ENCODE results near the gene RETSAT.
"Not testable (repeated sequence)": the region's sequence is repeated elsewhere in the genome, so short reads cannot be mapped to it uniquely, and the experiment has no call there.

Gene RETSAT

GRCh38 chr2:85395912-85396475, 41.7 kb upstream of the RETSAT start:
- H3K27me3 ChIP-seq (replicated peaks; ENCODE audit: control insufficient read depth, insufficient read depth, low read length, poor library complexity, severe bottlenecking) = no peaks in the 10 kb centered on the region
- no peak for DNase-seq
- no peaks in the 10 kb centered on the region for H3K9me3 ChIP-seq (ENCODE audit: control insufficient read depth, low read length)
- H3K4me1 ChIP-seq (ENCODE audit: control insufficient read depth, insufficient read depth, low read length, poor library complexity, severe bottlenecking) = peaks cover 5% of the 10 kb centered on the region
- no peak overlapping the region for H3K27ac ChIP-seq (ENCODE audit: insufficient read depth, low read length, poor library complexity, severe bottlenecking)
- no peak overlapping the region for H3K4me3 ChIP-seq (ENCODE audit: insufficient read depth, low read depth, low read length, poor library complexity, severe bottlenecking)
- peaks cover 43% of the 10 kb centered on the region for H3K36me3 ChIP-seq (ENCODE audit: control insufficient read depth, insufficient read depth, low read length)

GRCh38 chr2:85394976-85395375, 40.6 kb upstream of the RETSAT start:
- H3K36me3 ChIP-seq (ENCODE audit: control insufficient read depth, insufficient read depth, low read length) = peaks cover 51% of the 10 kb centered on the region
- no peaks in the 10 kb centered on the region for H3K27me3 ChIP-seq (replicated peaks; ENCODE audit: control insufficient read depth, insufficient read depth, low read length, poor library complexity, severe bottlenecking)
- peaks cover 5% of the 10 kb centered on the region for H3K4me1 ChIP-seq (ENCODE audit: control insufficient read depth, insufficient read depth, low read length, poor library complexity, severe bottlenecking)
- no peak for DNase-seq
- no peak overlapping the region for H3K27ac ChIP-seq (ENCODE audit: insufficient read depth, low read length, poor library complexity, severe bottlenecking)
- H3K9me3 ChIP-seq (ENCODE audit: control insufficient read depth, low read length) = no peaks in the 10 kb centered on the region
- H3K4me3 ChIP-seq (ENCODE audit: insufficient read depth, low read depth, low read length, poor library complexity, severe bottlenecking) = no peak overlapping the region

DNA sequence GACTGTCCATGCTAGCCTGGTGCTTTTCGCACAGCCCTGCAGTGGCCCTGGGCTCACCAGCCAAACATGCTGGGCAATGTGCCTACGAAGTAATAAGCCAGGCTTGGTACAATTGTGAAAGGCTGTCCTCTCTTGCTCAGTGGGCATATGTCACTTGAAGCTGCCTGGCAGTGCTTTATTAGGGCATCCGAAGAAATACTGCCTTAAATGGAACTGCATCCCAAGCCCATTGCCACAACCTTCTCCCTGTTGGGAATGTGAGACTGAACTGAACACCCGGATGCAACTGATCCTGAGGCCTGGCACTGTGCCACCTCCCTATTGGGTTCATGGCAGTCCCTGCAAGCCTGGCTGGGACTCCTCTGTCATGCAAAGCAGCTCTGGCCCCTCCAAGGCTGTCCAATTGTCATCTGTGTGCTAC, 39.9 kb upstream of the RETSAT start:
- Histone ChIP-seq H3K36me3 (ENCODE audit: control insufficient read depth, insufficient read depth, low read length) (peaks cover 55% of the 10 kb centered on the region), H3K4me1 (ENCODE audit: control insufficient read depth, insufficient read depth, low read length, poor library complexity, severe bottlenecking) (peaks cover 5% of the 10 kb centered on the region), H3K4me3 (ENCODE audit: insufficient read depth, low read depth, low read length, poor library complexity, severe bottlenecking) (no peak overlapping the region), H3K27me3 (replicated peaks; ENCODE audit: control insufficient read depth, insufficient read depth, low read length, poor library complexity, severe bottlenecking) (no peaks in the 10 kb centered on the region), H3K9me3 (ENCODE audit: control insufficient read depth, low read length) (no peaks in the 10 kb centered on the region), H3K27ac (ENCODE audit: insufficient read depth, low read length, poor library complexity, severe bottlenecking) (no peak overlapping the region)
- no peak for DNase-seq

DNA sequence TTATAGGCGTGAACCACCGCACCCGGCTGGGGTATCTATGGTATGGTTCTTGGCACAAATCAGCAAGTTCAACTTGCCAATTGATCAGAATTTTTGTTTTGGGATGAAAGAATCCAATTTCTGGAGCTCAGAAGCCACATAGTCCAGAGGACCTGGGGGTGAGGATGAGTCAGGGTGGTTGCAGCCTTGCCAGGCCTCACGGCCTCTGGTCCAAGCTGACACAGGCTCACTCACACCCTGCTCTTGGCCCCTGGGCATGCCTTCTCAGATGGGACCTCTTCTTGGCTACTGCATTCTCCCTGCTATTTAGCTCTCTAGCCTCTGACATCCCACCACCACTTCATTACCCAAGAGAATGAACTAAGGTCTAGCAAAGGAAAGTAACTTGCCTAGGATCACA, 39.5 kb upstream of the RETSAT start:
- DNase-seq = no peak
- Histone ChIP-seq H3K36me3 (ENCODE audit: control insufficient read depth, insufficient read depth, low read length) (peaks cover 55% of the 10 kb centered on the region), H3K27ac (ENCODE audit: insufficient read depth, low read length, poor library complexity, severe bottlenecking) (no peak overlapping the region), H3K4me1 (ENCODE audit: control insufficient read depth, insufficient read depth, low read length, poor library complexity, severe bottlenecking) (peaks cover 5% of the 10 kb centered on the region), H3K9me3 (ENCODE audit: control insufficient read depth, low read length) (no peaks in the 10 kb centered on the region), H3K4me3 (ENCODE audit: insufficient read depth, low read depth, low read length, poor library complexity, severe bottlenecking) (no peak overlapping the region), H3K27me3 (replicated peaks; ENCODE audit: control insufficient read depth, insufficient read depth, low read length, poor library complexity, severe bottlenecking) (no peaks in the 10 kb centered on the region)

DNA sequence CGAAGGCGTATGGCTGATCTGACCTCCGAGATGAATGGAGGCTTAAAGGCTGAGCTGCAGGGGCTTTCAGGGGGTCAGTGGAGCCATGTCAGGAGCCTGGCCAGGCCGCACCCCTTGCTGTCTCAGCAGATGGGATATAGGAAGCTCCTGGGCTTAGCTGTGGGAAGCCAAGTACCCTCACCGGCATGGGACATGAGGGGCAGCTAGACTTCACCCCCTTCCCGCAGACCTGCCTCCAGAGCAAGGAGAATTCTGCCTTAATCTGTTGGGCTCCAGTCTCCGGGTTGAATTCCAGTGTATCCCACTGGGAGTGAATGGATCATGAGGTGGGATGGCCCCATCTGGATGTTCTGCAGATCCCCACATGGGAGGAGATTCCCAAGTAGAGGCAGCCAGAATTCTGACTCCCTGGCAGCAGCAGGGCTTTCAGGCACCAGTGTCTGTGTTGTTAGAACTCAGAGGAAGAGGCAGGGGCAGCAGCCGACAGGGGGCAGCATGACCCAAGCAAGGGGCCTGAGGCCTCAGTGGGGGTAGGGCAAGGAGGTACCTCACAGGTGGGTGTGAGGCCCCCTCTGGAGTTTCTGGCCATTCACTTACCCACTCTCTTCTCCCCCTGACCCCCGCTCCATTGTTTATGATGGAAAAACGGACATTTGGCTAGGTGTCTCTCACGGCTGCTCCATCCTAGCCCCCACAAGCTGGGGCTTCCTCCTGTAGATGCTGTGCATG, 36.8 kb upstream of the RETSAT start:
- Histone ChIP-seq H3K4me1 (ENCODE audit: control insufficient read depth, insufficient read depth, low read length, poor library complexity, severe bottlenecking) (peaks cover 5% of the 10 kb centered on the region), H3K36me3 (ENCODE audit: control insufficient read depth, insufficient read depth, low read length) (peaks cover 55% of the 10 kb centered on the region), H3K27me3 (replicated peaks; ENCODE audit: control insufficient read depth, insufficient read depth, low read length, poor library complexity, severe bottlenecking) (no peaks in the 10 kb centered on the region), H3K4me3 (ENCODE audit: insufficient read depth, low read depth, low read length, poor library complexity, severe bottlenecking) (no peak overlapping the region), H3K9me3 (ENCODE audit: control insufficient read depth, low read length) (no peaks in the 10 kb centered on the region), H3K27ac (ENCODE audit: insufficient read depth, low read length, poor library complexity, severe bottlenecking) (no peak overlapping the region)
- peak; percentile 39 to 49 (median 43) for DNase-seq

DNA sequence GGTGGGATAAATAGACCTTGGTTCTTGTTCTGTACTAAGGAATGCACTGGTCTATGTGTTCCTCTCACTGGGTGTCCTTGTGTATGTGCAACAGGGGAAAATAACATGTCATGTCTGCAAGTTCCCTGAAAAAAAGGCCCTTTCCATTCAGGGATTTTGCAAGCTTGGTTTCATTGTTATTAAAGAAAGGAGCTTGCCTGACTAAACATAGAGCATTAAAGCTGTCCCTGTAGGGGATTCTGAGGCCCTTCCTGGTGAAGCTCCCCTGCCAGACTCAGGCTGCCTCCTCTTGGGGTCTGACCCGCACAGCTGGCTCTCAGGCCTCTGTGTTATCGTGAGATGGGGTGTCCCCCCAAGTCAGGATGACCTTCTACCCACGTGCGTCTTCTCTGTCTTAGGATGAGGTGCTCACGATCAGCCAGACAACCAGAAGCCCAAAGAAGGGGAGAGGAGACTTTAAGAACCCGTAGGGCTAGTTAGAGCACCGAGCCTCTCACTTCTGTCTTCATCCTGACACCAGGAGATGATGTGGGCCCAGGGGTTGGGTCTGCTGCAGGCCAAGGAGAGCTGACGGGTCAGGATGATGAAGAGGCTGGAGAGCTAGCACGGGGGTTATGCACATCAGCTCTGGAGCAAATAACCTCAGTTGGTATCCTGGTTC, 34.7 kb upstream of the RETSAT start:
- Histone ChIP-seq H3K9me3 (ENCODE audit: control insufficient read depth, low read length) (no peaks in the 10 kb centered on the region), H3K27me3 (replicated peaks; ENCODE audit: control insufficient read depth, insufficient read depth, low read length, poor library complexity, severe bottlenecking) (no peaks in the 10 kb centered on the region), H3K27ac (ENCODE audit: insufficient read depth, low read length, poor library complexity, severe bottlenecking) (no peak overlapping the region), H3K4me1 (ENCODE audit: control insufficient read depth, insufficient read depth, low read length, poor library complexity, severe bottlenecking) (peaks cover 5% of the 10 kb centered on the region), H3K36me3 (ENCODE audit: control insufficient read depth, insufficient read depth, low read length) (peaks cover 51% of the 10 kb centered on the region), H3K4me3 (ENCODE audit: insufficient read depth, low read depth, low read length, poor library complexity, severe bottlenecking) (no peak overlapping the region)
- no peak for DNase-seq

DNA sequence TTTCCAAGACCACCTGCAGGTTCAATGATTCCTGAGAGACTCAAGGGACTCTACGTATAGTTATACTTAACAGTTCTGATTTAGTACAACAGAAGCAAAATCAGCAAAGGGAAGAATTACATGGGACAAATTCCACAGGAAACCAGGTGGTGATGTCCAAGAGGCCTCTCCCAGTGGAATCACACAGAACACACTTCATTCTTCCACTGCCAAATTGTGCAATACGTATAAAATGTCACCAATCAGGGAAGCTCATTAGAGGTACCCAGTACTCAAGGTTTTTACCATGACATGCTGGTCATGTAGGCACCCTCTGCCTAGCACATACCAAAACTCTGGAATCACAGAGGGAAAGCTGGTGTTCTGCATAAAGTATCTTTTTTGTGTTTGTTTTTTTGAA, 33.4 kb upstream of the RETSAT start:
- Histone ChIP-seq H3K9me3 (ENCODE audit: control insufficient read depth, low read length) (no peaks in the 10 kb centered on the region), H3K27me3 (replicated peaks; ENCODE audit: control insufficient read depth, insufficient read depth, low read length, poor library complexity, severe bottlenecking) (no peaks in the 10 kb centered on the region), H3K4me1 (ENCODE audit: control insufficient read depth, insufficient read depth, low read length, poor library complexity, severe bottlenecking) (peaks cover 5% of the 10 kb centered on the region), H3K36me3 (ENCODE audit: control insufficient read depth, insufficient read depth, low read length) (peaks cover 47% of the 10 kb centered on the region), H3K27ac (ENCODE audit: insufficient read depth, low read length, poor library complexity, severe bottlenecking) (no peak overlapping the region), H3K4me3 (ENCODE audit: insufficient read depth, low read depth, low read length, poor library complexity, severe bottlenecking) (no peak overlapping the region)
- DNase-seq = no peak

GRCh38 chr2:85385746-85386145, 31.4 kb upstream of the RETSAT start:
- Histone ChIP-seq H3K4me3 (ENCODE audit: insufficient read depth, low read depth, low read length, poor library complexity, severe bottlenecking) (no peak overlapping the region), H3K27ac (ENCODE audit: insufficient read depth, low read length, poor library complexity, severe bottlenecking) (no peak overlapping the region), H3K27me3 (replicated peaks; ENCODE audit: control insufficient read depth, insufficient read depth, low read length, poor library complexity, severe bottlenecking) (no peaks in the 10 kb centered on the region), H3K9me3 (ENCODE audit: control insufficient read depth, low read length) (no peaks in the 10 kb centered on the region), H3K36me3 (ENCODE audit: control insufficient read depth, insufficient read depth, low read length) (peaks cover 44% of the 10 kb centered on the region), H3K4me1 (ENCODE audit: control insufficient read depth, insufficient read depth, low read length, poor library complexity, severe bottlenecking) (no peaks in the 10 kb centered on the region)
- DNase-seq = no peak

DNA sequence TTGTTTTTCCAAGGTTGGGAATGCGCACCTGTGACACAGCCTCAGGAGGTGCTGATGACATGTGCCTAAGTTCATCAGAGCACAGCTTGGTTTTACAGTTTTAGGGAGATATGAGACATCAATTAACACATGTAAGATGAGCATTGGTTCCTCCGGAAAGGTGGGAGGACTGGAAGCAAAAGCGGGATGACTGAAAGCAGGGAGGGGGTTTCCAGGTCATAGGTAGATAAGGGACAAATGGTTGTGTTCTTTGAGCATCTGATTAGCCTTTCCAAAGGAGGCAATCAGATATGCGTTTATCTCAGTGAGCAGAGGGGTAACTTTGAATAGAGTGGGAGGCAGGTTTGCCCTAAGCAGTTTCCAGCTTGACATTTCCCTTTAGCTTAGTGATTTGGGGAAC, 29.5 kb upstream of the RETSAT start:
- no peaks in the 10 kb centered on the region for H3K9me3 ChIP-seq (ENCODE audit: control insufficient read depth, low read length)
- H3K4me3 ChIP-seq (ENCODE audit: insufficient read depth, low read depth, low read length, poor library complexity, severe bottlenecking) = no peak overlapping the region
- no peak for DNase-seq
- no peaks in the 10 kb centered on the region for H3K27me3 ChIP-seq (replicated peaks; ENCODE audit: control insufficient read depth, insufficient read depth, low read length, poor library complexity, severe bottlenecking)
- no peak overlapping the region for H3K27ac ChIP-seq (ENCODE audit: insufficient read depth, low read length, poor library complexity, severe bottlenecking)
- no peaks in the 10 kb centered on the region for H3K4me1 ChIP-seq (ENCODE audit: control insufficient read depth, insufficient read depth, low read length, poor library complexity, severe bottlenecking)
- peaks cover 36% of the 10 kb centered on the region for H3K36me3 ChIP-seq (ENCODE audit: control insufficient read depth, insufficient read depth, low read length)

DNA sequence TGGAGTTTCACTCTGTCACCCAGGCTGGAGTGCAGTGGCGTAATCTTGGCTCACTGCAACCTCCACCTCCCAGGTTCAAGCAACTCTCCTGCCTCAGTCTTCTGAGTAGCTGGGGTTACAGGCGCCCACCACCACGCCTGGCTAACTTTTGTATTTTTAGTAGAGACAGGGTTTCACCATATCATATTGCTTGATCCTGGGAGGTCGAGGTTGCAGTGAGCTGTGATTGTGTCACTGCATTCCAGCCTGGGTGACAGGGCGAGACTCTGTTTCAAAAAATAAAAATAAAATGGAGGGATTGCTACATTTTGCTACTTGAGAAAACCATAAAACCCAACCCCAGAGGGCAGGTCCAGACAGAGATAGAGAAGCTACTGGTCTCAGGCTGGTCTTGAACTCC, 28.8 kb upstream of the RETSAT start:
- DNase-seq = not testable (repeated sequence)
- peaks cover 38% of the 10 kb centered on the region for H3K36me3 ChIP-seq (ENCODE audit: control insufficient read depth, insufficient read depth, low read length)

More for the DNA sequence above, 28.8 kb upstream of the RETSAT start:
- not testable (repeated sequence) for H3K9me3 ChIP-seq (ENCODE audit: control insufficient read depth, low read length); H3K4me1 ChIP-seq (ENCODE audit: control insufficient read depth, insufficient read depth, low read length, poor library complexity, severe bottlenecking); H3K27ac ChIP-seq (ENCODE audit: insufficient read depth, low read length, poor library complexity, severe bottlenecking); H3K4me3 ChIP-seq (ENCODE audit: insufficient read depth, low read depth, low read length, poor library complexity, severe bottlenecking); H3K27me3 ChIP-seq (replicated peaks; ENCODE audit: control insufficient read depth, insufficient read depth, low read length, poor library complexity, severe bottlenecking)
